ENCODE data around the gene WDR33. TPM values are rescaled to one million over a fixed set of nuclear protein-coding genes. Genes with fewer than 3 reads are reported as not detected.

The WDR33 gene
- total RNA-seq, 1 donor from 2014 or later, result 52.1 TPM

DNA sequence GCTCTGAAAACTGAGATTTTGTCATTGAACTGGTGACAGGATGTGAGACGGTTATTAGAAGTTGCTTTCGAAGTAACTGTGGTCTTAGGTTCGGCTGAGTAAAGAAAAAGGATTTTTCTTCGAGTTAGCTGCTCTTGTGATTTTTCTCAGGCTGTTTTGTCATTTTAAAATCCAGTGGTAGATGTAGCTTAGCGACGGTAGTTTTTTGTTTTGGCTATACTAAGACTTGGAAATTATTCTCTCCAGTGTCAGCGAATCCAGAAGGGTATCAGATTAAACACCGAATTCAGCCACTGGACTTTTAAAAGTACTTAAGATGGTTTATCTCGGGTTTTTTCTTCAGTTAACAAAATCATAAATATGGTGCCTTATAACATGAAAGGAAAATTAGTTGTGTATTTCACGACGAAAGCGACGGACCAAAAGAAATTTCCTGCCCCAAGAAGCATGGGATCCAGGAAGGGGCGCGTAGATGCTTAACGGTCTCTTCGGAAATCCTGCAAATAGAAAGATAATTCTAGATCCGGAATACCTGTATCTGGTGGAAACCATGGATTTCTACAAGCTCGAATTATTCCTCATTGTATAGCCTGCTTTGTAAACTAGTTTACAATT lies 108.5 kb downstream of the WDR33 start:
- Mint-ChIP-seq H3K9me3 (ENCODE audit: unreplicated experiment) (no peaks in the 10 kb centered on the region), H3K4me3 (ENCODE audit: unreplicated experiment) (peak overlapping the region; percentile 89), H3K27ac (ENCODE audit: unreplicated experiment) (peak overlapping the region; percentile 94), H3K27me3 (ENCODE audit: unreplicated experiment) (peaks cover 16% of the 10 kb centered on the region), H3K36me3 (ENCODE audit: low read depth, unreplicated experiment) (peaks cover 20% of the 10 kb centered on the region), H3K4me1 (ENCODE audit: unreplicated experiment) (peaks cover 19% of the 10 kb centered on the region)
- DNase-seq (ENCODE audit: low spot score), result no peak
- TF ChIP-seq, protein P1, sequence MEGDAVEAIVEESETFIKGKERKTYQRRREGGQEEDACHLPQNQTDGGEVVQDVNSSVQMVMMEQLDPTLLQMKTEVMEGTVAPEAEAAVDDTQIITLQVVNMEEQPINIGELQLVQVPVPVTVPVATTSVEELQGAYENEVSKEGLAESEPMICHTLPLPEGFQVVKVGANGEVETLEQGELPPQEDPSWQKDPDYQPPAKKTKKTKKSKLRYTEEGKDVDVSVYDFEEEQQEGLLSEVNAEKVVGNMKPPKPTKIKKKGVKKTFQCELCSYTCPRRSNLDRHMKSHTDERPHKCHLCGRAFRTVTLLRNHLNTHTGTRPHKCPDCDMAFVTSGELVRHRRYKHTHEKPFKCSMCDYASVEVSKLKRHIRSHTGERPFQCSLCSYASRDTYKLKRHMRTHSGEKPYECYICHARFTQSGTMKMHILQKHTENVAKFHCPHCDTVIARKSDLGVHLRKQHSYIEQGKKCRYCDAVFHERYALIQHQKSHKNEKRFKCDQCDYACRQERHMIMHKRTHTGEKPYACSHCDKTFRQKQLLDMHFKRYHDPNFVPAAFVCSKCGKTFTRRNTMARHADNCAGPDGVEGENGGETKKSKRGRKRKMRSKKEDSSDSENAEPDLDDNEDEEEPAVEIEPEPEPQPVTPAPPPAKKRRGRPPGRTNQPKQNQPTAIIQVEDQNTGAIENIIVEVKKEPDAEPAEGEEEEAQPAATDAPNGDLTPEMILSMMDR (IDR thresholded peaks at IDR 0.05; ENCODE audit: unreplicated experiment), result no peak

DNA sequence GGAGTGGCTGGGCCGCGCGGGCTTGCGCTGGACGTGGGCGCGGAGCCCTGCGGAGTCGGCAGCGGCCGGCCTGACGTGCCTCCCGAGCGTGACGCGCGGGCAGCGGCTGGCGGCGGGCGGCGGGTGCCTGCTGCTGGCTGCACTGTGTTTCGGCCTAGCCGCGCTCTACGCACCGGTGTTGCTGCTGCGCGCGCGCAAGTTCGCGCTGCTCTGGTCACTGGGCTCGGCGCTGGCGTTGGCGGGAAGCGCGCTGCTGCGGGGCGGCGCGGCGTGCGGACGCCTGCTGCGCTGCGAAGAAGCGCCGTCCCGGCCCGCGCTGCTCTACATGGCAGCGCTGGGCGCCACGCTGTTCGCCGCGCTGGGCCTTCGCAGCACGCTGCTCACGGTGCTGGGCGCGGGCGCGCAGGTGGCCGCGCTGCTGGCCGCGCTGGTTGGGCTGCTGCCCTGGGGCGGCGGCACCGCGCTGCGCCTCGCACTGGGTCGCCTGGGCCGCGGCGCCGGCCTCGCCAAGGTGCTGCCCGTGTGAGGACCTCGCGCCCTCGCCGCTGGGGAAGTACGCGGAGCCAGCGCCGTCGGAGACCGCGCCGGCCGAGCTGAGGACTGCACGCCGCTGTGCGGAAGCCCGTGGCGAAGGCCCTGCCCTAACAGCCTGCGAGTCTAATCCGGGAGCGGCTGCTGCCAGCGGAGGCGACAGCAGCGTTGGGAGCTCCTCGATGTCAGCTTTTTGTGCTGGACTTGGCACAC lies 109.1 kb downstream of the WDR33 start:
- DNase-seq (ENCODE audit: low spot score), result peak; percentile 82
- peaks cover 16% of the 10 kb centered on the region for H3K27me3 Mint-ChIP-seq (ENCODE audit: unreplicated experiment)
- peaks cover 17% of the 10 kb centered on the region for H3K36me3 Mint-ChIP-seq (ENCODE audit: low read depth, unreplicated experiment)
- peak overlapping the region; percentile 94 for H3K27ac Mint-ChIP-seq (ENCODE audit: unreplicated experiment)
- no peaks in the 10 kb centered on the region for H3K9me3 Mint-ChIP-seq (ENCODE audit: unreplicated experiment)
- TF ChIP-seq, protein P1 (IDR thresholded peaks at IDR 0.05; ENCODE audit: unreplicated experiment), result no peak
- peaks cover 19% of the 10 kb centered on the region for H3K4me1 Mint-ChIP-seq (ENCODE audit: unreplicated experiment)
- H3K4me3 Mint-ChIP-seq (ENCODE audit: unreplicated experiment), result peak overlapping the region; percentile 89

DNA sequence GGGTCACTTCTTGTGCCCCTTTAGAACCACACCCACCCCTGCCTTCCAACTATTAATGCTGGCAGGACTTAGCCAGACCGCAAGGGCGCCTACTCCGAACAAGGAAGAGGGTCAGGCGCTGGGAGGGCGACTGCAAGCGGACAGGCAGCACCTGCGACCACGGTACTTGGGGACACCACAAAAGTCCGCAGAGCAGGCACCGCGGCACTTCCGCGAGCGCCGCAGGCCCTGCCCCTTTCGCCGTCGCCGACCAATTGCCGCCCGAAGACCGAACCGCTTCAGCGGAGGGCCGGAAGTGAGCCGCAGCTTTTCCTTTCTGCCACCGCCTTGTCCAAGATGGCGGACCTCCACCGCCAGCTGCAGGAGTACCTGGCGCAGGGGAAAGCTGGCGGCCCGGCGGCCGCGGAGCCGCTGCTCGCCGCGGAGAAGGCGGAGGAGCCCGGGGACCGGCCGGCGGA lies 109.7 kb downstream of the WDR33 start, which contains the start of gene SFT2D3:
Gene SFT2D3, plus strand, starts transcription at position 305 of the 458 bp plus-strand sequence. Its CDS starts 32 bp downstream, at position 337.
- Mint-ChIP-seq H3K27me3 (ENCODE audit: unreplicated experiment) (peaks cover 15% of the 10 kb centered on the region), H3K27ac (ENCODE audit: unreplicated experiment) (peak within 1 kb of the TSS; percentile 94), H3K36me3 (ENCODE audit: low read depth, unreplicated experiment) (peaks cover 17% of the 10 kb centered on the region), H3K9me3 (ENCODE audit: unreplicated experiment) (no peaks in the 10 kb centered on the region), H3K4me3 (ENCODE audit: unreplicated experiment) (peak within 1 kb of the TSS; percentile 91), H3K4me1 (ENCODE audit: unreplicated experiment) (peaks cover 19% of the 10 kb centered on the region)
- peak; percentile 85 for DNase-seq (ENCODE audit: low spot score)
- TF ChIP-seq, protein P1 (IDR thresholded peaks at IDR 0.05; ENCODE audit: unreplicated experiment), result no peak

DNA sequence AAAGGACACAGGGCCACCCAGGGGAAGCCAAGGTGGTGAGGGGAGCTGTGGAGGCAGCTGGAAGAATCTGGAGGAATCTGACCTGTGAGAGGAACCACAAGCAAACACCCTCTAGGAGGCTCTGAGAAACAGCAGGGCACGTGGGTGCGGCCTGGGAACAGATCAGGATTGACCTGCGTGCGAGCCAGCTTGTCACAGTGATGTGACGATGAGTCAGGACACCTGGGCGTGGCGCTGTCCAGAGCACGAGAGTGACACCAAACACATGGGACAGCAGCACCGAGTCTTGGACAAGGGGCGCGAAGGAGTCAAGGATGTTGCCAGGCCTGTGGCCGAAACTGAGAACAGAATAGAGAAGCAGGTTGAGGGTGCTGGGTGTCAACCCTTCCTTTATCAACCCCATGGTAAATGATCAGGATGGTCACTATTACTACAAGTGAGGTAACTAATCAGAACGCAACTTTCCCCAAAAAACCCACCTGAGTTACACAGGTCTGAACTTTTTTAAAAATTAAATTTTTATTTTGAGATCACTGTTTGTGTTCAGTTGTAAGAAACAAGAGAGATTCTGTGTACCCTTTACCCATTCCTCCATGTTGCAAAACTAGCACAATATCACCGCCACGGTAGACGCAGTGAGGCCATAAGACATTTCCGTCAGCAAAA lies 110.3 kb downstream of the WDR33 start:
- DNase-seq (ENCODE audit: low spot score), result peak; percentile 17
- H3K9me3 Mint-ChIP-seq (ENCODE audit: unreplicated experiment), result no peaks in the 10 kb centered on the region
- H3K27ac Mint-ChIP-seq (ENCODE audit: unreplicated experiment), result peak overlapping the region; percentile 94
- H3K36me3 Mint-ChIP-seq (ENCODE audit: low read depth, unreplicated experiment), result peaks cover 17% of the 10 kb centered on the region
- peaks cover 19% of the 10 kb centered on the region for H3K4me1 Mint-ChIP-seq (ENCODE audit: unreplicated experiment)
- TF ChIP-seq, protein P1 (IDR thresholded peaks at IDR 0.05; ENCODE audit: unreplicated experiment), result no peak
- peaks cover 15% of the 10 kb centered on the region for H3K27me3 Mint-ChIP-seq (ENCODE audit: unreplicated experiment)
- H3K4me3 Mint-ChIP-seq (ENCODE audit: unreplicated experiment), result peak overlapping the region; percentile 91
